ENCODE measurements around the gene FGF1.

GRCh38 chr5:142568996-142569335, 116.9 kb downstream of the FGF1 start:
- TF ChIP-seq CTCF (IDR thresholded peaks at IDR 0.05; ENCODE audit: extremely low read depth in 1 of 2, insufficient read depth in 1 of 2, low read depth in 1 of 2, low read length in 2 of 2), result no peak
- no peak for TF ChIP-seq EZH2 (IDR thresholded peaks at IDR 0.05; ENCODE audit: borderline replicate concordance, low read depth, low read length, severe bottlenecking)
- no peak for TF ChIP-seq POLR2AphosphoS5 (IDR thresholded peaks at IDR 0.05; ENCODE audit: insufficient read depth, low read depth, low read length)
- no peak for TF ChIP-seq POLR2A (IDR thresholded peaks at IDR 0.05; ENCODE audit: low read depth, low read length)
- no peak for TF ChIP-seq MAX (IDR thresholded peaks at IDR 0.05; ENCODE audit: insufficient read depth, insufficient read length)
- no peak for TF ChIP-seq JUN (IDR thresholded peaks at IDR 0.05; ENCODE audit: borderline replicate concordance, insufficient read depth, insufficient read length, low read depth)
- TF ChIP-seq FOS (IDR thresholded peaks at IDR 0.05; ENCODE audit: borderline replicate concordance, insufficient read depth, low read length), result no peak
- no peak for TF ChIP-seq GATA2 (IDR thresholded peaks at IDR 0.05; ENCODE audit: insufficient read depth, insufficient read length, low read depth, low read length)
- no peak for TF ChIP-seq MYC (IDR thresholded peaks at IDR 0.05; ENCODE audit: low read depth, low read length)

Measured in endothelial cell of umbilical vein (primary cell).